H9 (cell line): ENCODE results near the gene ADAM19. TPM values are rescaled to one million over a fixed set of nuclear protein-coding genes. Genes with fewer than 3 reads are reported as not detected.

Source experiments
- DNase-seq: peaks from one replicate; pipeline ENCODE4 v3.0.0-alpha.2; 2017
- H2AFZ ChIP-seq: one replicate; pipeline ENCODE4 v1.6.1; 2013; ENCODE audit warnings: mild to moderate bottlenecking, low read length, control low read depth, moderate library complexity
- H2AK5ac ChIP-seq: 2 replicates; pipeline ENCODE4 v1.6.1; 2013; ENCODE audit warnings: low read length, control low read depth, mixed read lengths; ENCODE audit not compliant: insufficient read length
- H2BK120ac ChIP-seq: one replicate; pipeline ENCODE4 v1.6.1; 2013; ENCODE audit warnings: low read depth, mild to moderate bottlenecking, low read length, control low read depth, inconsistent platforms; ENCODE audit not compliant: poor library complexity, severe bottlenecking
- H2BK12ac ChIP-seq: 2 replicates; pipeline ENCODE4 v1.6.1; 2013; ENCODE audit warnings: low read length, control low read depth, mixed read lengths, low read depth; ENCODE audit not compliant: insufficient read length
- H2BK15ac ChIP-seq: 2 replicates; pipeline ENCODE4 v1.6.1; 2013; ENCODE audit warnings: low read depth, low read length, control low read depth
- H2BK20ac ChIP-seq: one replicate; pipeline ENCODE4 v1.6.1; 2013; ENCODE audit warnings: low read depth, mild to moderate bottlenecking, low read length, control low read depth, inconsistent platforms; ENCODE audit not compliant: poor library complexity, severe bottlenecking
- H2BK5ac ChIP-seq: 2 replicates; pipeline ENCODE4 v1.6.1; 2013; ENCODE audit warnings: low read length, control low read depth, mixed read lengths; ENCODE audit not compliant: insufficient read length
- H3K14ac ChIP-seq: 2 replicates; pipeline ENCODE4 v1.6.1; 2013; ENCODE audit warnings: low read length, control low read depth; ENCODE audit not compliant: insufficient read depth
- H3K18ac ChIP-seq: 2 replicates; pipeline ENCODE4 v1.6.1; 2013; ENCODE audit warnings: low read depth, mild to moderate bottlenecking, mixed read lengths, low read length, control low read depth; ENCODE audit not compliant: insufficient read length
- H3K23ac ChIP-seq: 2 replicates; pipeline ENCODE4 v1.6.1; 2013; ENCODE audit warnings: low read length, control low read depth, mixed read lengths, low read depth; ENCODE audit not compliant: insufficient read length
- H3K23me2 ChIP-seq: 2 replicates; pipeline ENCODE4 v1.6.1; 2013; ENCODE audit warnings: low read depth, mild to moderate bottlenecking, mixed read lengths, low read length, control low read depth; ENCODE audit not compliant: insufficient read length, poor library complexity, severe bottlenecking
- H3K27ac ChIP-seq: 2 replicates; pipeline ENCODE4 v1.5.1; 2013; ENCODE audit warnings: low read length, control low read depth, mixed read lengths, low read depth; ENCODE audit not compliant: insufficient read length
- H3K27me3 ChIP-seq: 2 replicates; pipeline ENCODE4 v1.6.1; 2013; ENCODE audit warnings: low read length, control low read depth, inconsistent platforms; ENCODE audit not compliant: insufficient read depth
- H3K4ac ChIP-seq: 2 replicates; pipeline ENCODE4 v1.6.1; 2013; ENCODE audit warnings: low read depth, mild to moderate bottlenecking, control low read depth, inconsistent platforms, low read length, moderate library complexity
- H3K4me1 ChIP-seq: 2 replicates; pipeline ENCODE4 v1.6.1; 2013; ENCODE audit warnings: low read length, control low read depth, inconsistent platforms; ENCODE audit not compliant: insufficient read depth
- H3K4me2 ChIP-seq: 2 replicates; pipeline ENCODE4 v1.6.1; 2013; ENCODE audit warnings: low read length, control low read depth, mixed read lengths; ENCODE audit not compliant: insufficient read length, insufficient read depth
- H3K56ac ChIP-seq: 2 replicates; pipeline ENCODE4 v1.6.1; 2013; ENCODE audit warnings: low read depth, mild to moderate bottlenecking, mixed read lengths, low read length, control low read depth; ENCODE audit not compliant: insufficient read length
- H3K79me1 ChIP-seq: 2 replicates; pipeline ENCODE4 v1.6.1; 2013; ENCODE audit warnings: low read depth, mild to moderate bottlenecking, moderate library complexity, low read length, control low read depth, inconsistent platforms; ENCODE audit not compliant: insufficient read depth, poor library complexity, severe bottlenecking
- H3K79me2 ChIP-seq: 2 replicates; pipeline ENCODE4 v1.6.1; 2013; ENCODE audit warnings: low read length, control low read depth, inconsistent platforms; ENCODE audit not compliant: insufficient read depth
- H3K9ac ChIP-seq: 2 replicates; pipeline ENCODE4 v1.6.1; 2013; ENCODE audit warnings: low read length, control low read depth, mixed read lengths; ENCODE audit not compliant: insufficient read length; ENCODE audit errors: extremely low read depth
- H3K9me3 ChIP-seq: one replicate; pipeline ENCODE4 v1.6.1; 2013; ENCODE audit warnings: low read depth, low read length, inconsistent platforms; ENCODE audit not compliant: control insufficient read depth
- H3T11ph ChIP-seq: one replicate; pipeline ENCODE4 v1.6.1; 2013; ENCODE audit warnings: mild to moderate bottlenecking, low read length, control low read depth, inconsistent platforms
- H4K20me1 ChIP-seq: one replicate; pipeline ENCODE4 v1.6.1; 2013; ENCODE audit not compliant: control insufficient read depth, insufficient read length, insufficient read depth
- H4K5ac ChIP-seq: 2 replicates; pipeline ENCODE4 v1.6.1; 2013; ENCODE audit warnings: low read depth, mild to moderate bottlenecking, mixed read lengths, low read length, control low read depth; ENCODE audit not compliant: insufficient read length
- H4K8ac ChIP-seq: replicated peaks from 2 replicates; pipeline ENCODE4 v1.6.1; 2013; ENCODE audit warnings: low read length, control low read depth, mixed read lengths, low read depth; ENCODE audit not compliant: insufficient read length
- H4K91ac ChIP-seq: 2 replicates; pipeline ENCODE4 v1.6.1; 2013; ENCODE audit warnings: low read depth, mild to moderate bottlenecking, moderate library complexity, mixed read lengths, low read length, control low read depth; ENCODE audit not compliant: insufficient read length
- H3K27ac Mint-ChIP-seq, 3 experiments: 2 replicates in 2 of 3; 3 replicates in 1 of 3; pipeline ENCODE4 v1.8.0; 2020 to 2021; ENCODE audit warnings: mixed read lengths in 3 of 3, mild to moderate bottlenecking in 1 of 3, moderate library complexity in 1 of 3
- H3K27me3 Mint-ChIP-seq: 2 replicates; pipeline ENCODE4 v1.8.0; 2021; ENCODE audit warnings: low read depth, mild to moderate bottlenecking, moderate library complexity, mixed read lengths
- H3K36me3 Mint-ChIP-seq, 3 experiments: 2 replicates in 2 of 3; 3 replicates in 1 of 3; pipeline ENCODE4 v1.8.0; 2020 to 2021; ENCODE audit warnings: low read depth in 3 of 3, mixed read lengths in 3 of 3; ENCODE audit not compliant: insufficient read depth in 1 of 3
- H3K4me1 Mint-ChIP-seq, 2 experiments: 2 replicates each; pipeline ENCODE4 v1.8.0; 2020; ENCODE audit warnings: mixed read lengths in 2 of 2
- H3K4me3 Mint-ChIP-seq, 2 experiments: 2 replicates in 1 of 2; 3 replicates in 1 of 2; pipeline ENCODE4 v1.8.0; 2020 to 2021; ENCODE audit warnings: mild to moderate bottlenecking in 2 of 2, mixed read lengths in 2 of 2, moderate library complexity in 1 of 2
- H3K9me3 Mint-ChIP-seq, 2 experiments: 2 replicates in 1 of 2; 3 replicates in 1 of 2; pipeline ENCODE4 v1.8.0; 2020; ENCODE audit warnings: mild to moderate bottlenecking in 2 of 2, mixed read lengths in 2 of 2, moderate library complexity in 1 of 2
- CTCF ChIP-seq: fragments of 200-600 bp; sonication (generic); conservative IDR thresholded peaks from 3 replicates; pipeline ENCODE4 v1.8.0; 2021; ENCODE audit warnings: antibody characterized with exemption, mild to moderate bottlenecking
- WGBS: extraction: QIAGEN DNeasy Blood & Tissue Kit; methylation state at CpG from one replicate; pipeline ENCODE4 v1.1.7; 2013; ENCODE audit warnings: missing lambda C conversion rate, low lambda C conversion rate, mixed read lengths; ENCODE audit not compliant: insufficient read length; ENCODE audit errors: extremely low coverage; 5-methylcytosine and 5-hydroxymethylcytosine counted together
- total RNA-seq: library from RNA; stranded (reverse); gene quantifications from 2 replicates; pipeline ENCODE4 v1.2.1, GENCODE V29; 2021

The ADAM19 gene
- total RNA-seq, 1 experiment from 2014 or later = 9.9 TPM

- Mint-ChIP-seq H3K27ac (no peak overlapping the region), H3K36me3 (no peaks in the 10 kb centered on the region), H3K27me3 (peaks cover 10% of the 10 kb centered on the region), H3K9me3 (no peaks in the 10 kb centered on the region), H3K4me3 (no peak overlapping the region), H3K4me1 (peaks cover 10 to 12% of the 10 kb centered on the region in 2 experiments)
- H3K18ac ChIP-seq = no peak overlapping the region
- H3K4me1 ChIP-seq = peaks cover 5% of the 10 kb centered on the region
- no peak overlapping the region for H3K56ac ChIP-seq
- WGBS = no CpG with 5 or more reads among the region's 13 CpGs
- no peak overlapping the region for H2BK5ac ChIP-seq
- H3K23ac ChIP-seq = no peak overlapping the region
- H2AFZ ChIP-seq = no peak overlapping the region
- no peaks in the 10 kb centered on the region for H4K20me1 ChIP-seq
- H2BK12ac ChIP-seq = no peak overlapping the region
- H2AK5ac ChIP-seq = no peak overlapping the region
- H3K9me3 ChIP-seq = no peaks in the 10 kb centered on the region
- no peak overlapping the region for H2BK20ac ChIP-seq
- H3K4me2 ChIP-seq = no peak overlapping the region
- H3K79me1 ChIP-seq = no peaks in the 10 kb centered on the region
- H3T11ph ChIP-seq = no peak overlapping the region
- H3K4ac ChIP-seq = no peak overlapping the region
- no peak overlapping the region for H2BK120ac ChIP-seq
- TF ChIP-seq CTCF = no peak
- H2BK15ac ChIP-seq = no peak overlapping the region
- H3K79me2 ChIP-seq = no peaks in the 10 kb centered on the region
- H4K8ac ChIP-seq = no peak overlapping the region
- DNase-seq = no peak
- no peaks in the 10 kb centered on the region for H3K27me3 ChIP-seq
- no peak overlapping the region for H3K9ac ChIP-seq
- no peak overlapping the region for H4K91ac ChIP-seq
- no peak overlapping the region for H3K14ac ChIP-seq
- H3K27ac ChIP-seq = no peak overlapping the region
- no peaks in the 10 kb centered on the region for H3K23me2 ChIP-seq
- no peak overlapping the region for H4K5ac ChIP-seq
Measured at GRCh38 chr5:157468293-157468965, 107.1 kb downstream of the ADAM19 start.
